GM19468 (cell line): ENCODE data around the gene MAPK8IP3.

Experiments used
- ATAC-seq: cut with Tn5 transposase; IDR thresholded peaks from one replicate; pipeline ENCODE4 v1.9.1; 2021; ENCODE audit warnings: mild to moderate bottlenecking, moderate library complexity, moderate number of reproducible peaks; ENCODE audit not compliant: unreplicated experiment; ENCODE audit errors: extremely low read depth

The MAPK8IP3 gene

GRCh38 chr16:1771864-1772361 is 65.9 kb downstream of the MAPK8IP3 start:
- ATAC-seq = no peak

- ATAC-seq = no peak
Observed at GRCh38 chr16:1772362-1772907, 66.4 kb downstream of the MAPK8IP3 start, which contains the start of gene EME2. Gene EME2 (plus strand): TSS chr16:1772810. CDS start chr16:1773228, 418 bp downstream.

GRCh38 chr16:1772908-1773702 is 67.1 kb downstream of the MAPK8IP3 start, which contains the start of gene MRPS34:
Gene MRPS34 (minus strand): TSS chr16:1773134. CDS start chr16:1773119, 15 bp downstream.
- peak; percentile 27 for ATAC-seq

GRCh38 chr16:1773703-1774447 is 67.9 kb downstream of the MAPK8IP3 start:
- no peak for ATAC-seq

- ATAC-seq = no peak
Observed at GRCh38 chr16:1774448-1774780, 68.4 kb downstream of the MAPK8IP3 start.

GRCh38 chr16:1775006-1775845 is 69.2 kb downstream of the MAPK8IP3 start:
- ATAC-seq = no peak

GRCh38 chr16:1775846-1776671 is 70.1 kb downstream of the MAPK8IP3 start:
- ATAC-seq = no peak

GRCh38 chr16:1776672-1776955 is 70.6 kb downstream of the MAPK8IP3 start:
- no peak for ATAC-seq

- ATAC-seq = no peak
Observed at GRCh38 chr16:1776991-1777374, 71.0 kb downstream of the MAPK8IP3 start.

GRCh38 chr16:1777375-1778199 is 71.6 kb downstream of the MAPK8IP3 start:
- ATAC-seq = no peak

- ATAC-seq = no peak
Observed at GRCh38 chr16:1778200-1779179, 72.5 kb downstream of the MAPK8IP3 start.

GRCh38 chr16:1779234-1779701 is 73.3 kb downstream of the MAPK8IP3 start:
- ATAC-seq = no peak

- no peak for ATAC-seq
Observed at GRCh38 chr16:1779741-1780676, 74.0 kb downstream of the MAPK8IP3 start.

- no peak for ATAC-seq
Observed at GRCh38 chr16:1780677-1781072, 74.7 kb downstream of the MAPK8IP3 start.

- ATAC-seq = no peak
Observed at GRCh38 chr16:1781254-1781653, 75.3 kb downstream of the MAPK8IP3 start.

GRCh38 chr16:1781758-1782407 is 75.9 kb downstream of the MAPK8IP3 start:
- no peak for ATAC-seq
